ENCODE measurements around the gene UPK1A. TPM values are rescaled to one million over a fixed set of nuclear protein-coding genes. Genes with fewer than 3 reads are reported as not detected.

Gene UPK1A
- total RNA-seq, 2 experiments from 2014 or later: 0.30 TPM; not detected in 1

- DNase-seq: peak; percentile 87
- H3K9me3 Mint-ChIP-seq (ENCODE audit: low read depth): no peaks in the 10 kb centered on the region
- peak; percentile 50 for ATAC-seq
- H3K36me3 Mint-ChIP-seq: peaks cover 25% of the 10 kb centered on the region
- H3K4me1 Mint-ChIP-seq: peaks cover 51% of the 10 kb centered on the region
- peak overlapping the region; percentile 99 for H3K27ac Mint-ChIP-seq
- H3K27me3 Mint-ChIP-seq: no peaks in the 10 kb centered on the region
- CTCF ChIA-PET: interaction anchor here (0.8 to 6.6 kb wide), 7 partner anchors 13 to 220 kb away, joined by 3 to 254 read pairs (median 4); partner anchors contain the start of gene LIN37
- peak overlapping the region; percentile 60 for H3K4me3 Mint-ChIP-seq
Observed at GRCh38 chr19:35710784-35711723, 44.7 kb downstream of the UPK1A start.

DNA sequence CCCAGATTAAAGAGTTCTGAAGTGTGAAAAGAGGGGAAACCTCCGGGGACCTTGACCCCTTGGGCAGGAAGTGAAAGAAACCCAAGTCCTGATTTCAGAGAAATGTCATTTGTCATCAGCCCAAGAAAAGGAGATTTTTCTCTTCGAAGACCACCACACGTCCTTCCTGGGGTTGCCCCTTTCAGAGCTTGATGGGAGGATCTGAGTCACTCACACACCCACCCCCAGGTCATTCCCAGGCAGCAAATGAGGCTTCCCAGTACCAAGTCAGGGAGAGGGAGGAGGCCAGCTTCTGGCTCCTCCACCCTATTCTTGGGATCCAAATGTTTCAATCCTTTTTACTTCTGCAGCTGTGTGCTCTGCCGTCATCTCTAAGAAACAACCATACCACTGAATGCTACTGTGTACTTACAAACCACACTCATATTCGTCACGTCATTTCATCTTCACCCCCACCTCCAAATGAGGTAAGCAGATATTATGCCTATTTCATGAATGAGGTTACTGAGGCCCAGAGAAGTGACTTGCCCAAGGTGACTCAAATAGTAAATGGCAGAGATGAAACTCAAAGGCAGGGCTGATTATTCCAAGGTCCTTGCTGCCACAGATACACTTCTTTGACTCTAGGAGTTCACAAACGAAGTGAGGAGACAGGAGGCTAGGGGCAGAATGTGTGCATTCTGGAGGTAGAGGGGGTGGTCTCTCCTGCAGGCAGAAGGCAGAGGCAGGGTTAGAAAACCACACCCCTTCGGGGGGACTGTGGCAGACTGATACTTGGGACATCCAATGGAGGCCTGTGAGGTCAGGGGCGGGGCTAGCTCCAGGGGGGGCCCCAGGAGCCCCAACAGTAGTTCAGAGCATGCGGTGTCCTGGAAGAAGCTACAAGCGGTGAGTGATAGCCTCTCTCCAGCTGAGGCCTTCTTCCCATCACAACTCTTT, 46.5 kb downstream of the UPK1A start:
- DNase-seq: peak; percentile 95
- Mint-ChIP-seq H3K4me3 (peak overlapping the region; percentile 89), H3K27me3 (no peaks in the 10 kb centered on the region), H3K9me3 (ENCODE audit: low read depth) (no peaks in the 10 kb centered on the region), H3K36me3 (peaks cover 32% of the 10 kb centered on the region), H3K4me1 (peaks cover 56% of the 10 kb centered on the region), H3K27ac (peak overlapping the region; percentile 99)
- CTCF ChIA-PET: interaction anchor here (0.9 to 6.6 kb wide), 7 partner anchors 15 to 65 kb away, joined by 3 to 254 read pairs (median 4); partner anchors contain the start of genes COX6B1, LIN37 and PSENEN
- peak; percentile 33 for ATAC-seq

DNA sequence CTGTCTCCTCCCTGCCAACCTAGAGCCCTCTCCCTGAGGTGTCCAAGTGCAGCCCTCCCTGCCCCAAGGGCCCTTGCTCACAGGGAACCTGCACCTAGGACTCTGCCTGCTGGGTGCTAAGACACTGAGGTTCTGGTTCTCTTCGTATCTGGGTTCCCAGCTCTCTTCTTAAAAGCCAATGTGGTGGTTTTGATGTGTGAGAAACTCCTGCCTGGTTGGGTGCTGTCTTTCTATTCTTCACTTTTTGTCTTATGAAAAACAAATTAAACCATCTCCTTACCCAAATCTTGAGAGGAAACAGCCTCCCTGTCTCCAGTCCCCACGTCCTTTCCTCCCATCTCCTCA, 47.2 kb downstream of the UPK1A start:
- DNase-seq (no peak), ATAC-seq (no peak)
- H3K9me3 Mint-ChIP-seq (ENCODE audit: low read depth): no peaks in the 10 kb centered on the region
- peak overlapping the region; percentile 99 for H3K27ac Mint-ChIP-seq
- H3K36me3 Mint-ChIP-seq: peaks cover 32% of the 10 kb centered on the region
- no peaks in the 10 kb centered on the region for H3K27me3 Mint-ChIP-seq
- H3K4me3 Mint-ChIP-seq: peak overlapping the region; percentile 89
- peaks cover 52% of the 10 kb centered on the region for H3K4me1 Mint-ChIP-seq
- CTCF ChIA-PET: interaction anchor here (0.9 to 6.6 kb wide), 5 partner anchors 16 to 65 kb away, joined by 4 to 254 read pairs (median 5); partner anchors contain the start of genes COX6B1, LIN37 and PSENEN

DNA sequence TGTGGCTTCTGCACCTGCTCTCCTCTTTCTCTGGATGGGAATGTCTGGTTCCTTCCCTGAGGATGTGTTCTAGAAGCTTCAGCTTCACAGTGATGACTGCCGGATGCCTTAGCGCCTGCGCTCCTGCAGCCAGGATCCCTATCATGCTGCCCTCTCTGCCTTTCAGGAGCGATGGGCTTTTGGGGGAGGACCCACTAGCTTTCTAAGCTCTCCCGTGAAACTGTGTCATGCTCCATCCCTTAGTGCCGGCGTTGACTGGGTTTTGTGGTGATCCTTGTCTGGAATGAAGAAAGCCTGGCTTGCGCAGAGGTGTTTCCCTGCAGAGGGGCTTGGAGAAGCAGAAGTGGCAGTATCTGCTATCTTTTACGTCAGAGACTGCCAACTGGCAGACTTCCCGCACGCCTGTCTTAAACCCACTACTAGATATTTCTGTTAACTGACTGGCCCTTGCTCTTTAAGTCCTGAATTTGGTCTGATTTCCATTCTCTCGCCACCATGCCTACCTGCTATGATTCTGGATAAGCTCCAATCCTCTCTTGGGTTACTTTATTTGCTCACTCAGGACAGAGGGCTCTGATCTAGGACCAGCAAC, 47.7 kb downstream of the UPK1A start:
- peaks cover 32% of the 10 kb centered on the region for H3K36me3 Mint-ChIP-seq
- peaks cover 51% of the 10 kb centered on the region for H3K4me1 Mint-ChIP-seq
- H3K27ac Mint-ChIP-seq: peak overlapping the region; percentile 99
- no peaks in the 10 kb centered on the region for H3K27me3 Mint-ChIP-seq
- CTCF ChIA-PET: interaction anchor here (0.9 to 6.6 kb wide), 8 partner anchors 9 to 106 kb away, joined by 3 to 254 read pairs (median 4); partner anchors contain the start of genes COX6B1, LIN37 and PSENEN
- peak overlapping the region; percentile 89 for H3K4me3 Mint-ChIP-seq
- H3K9me3 Mint-ChIP-seq (ENCODE audit: low read depth): no peaks in the 10 kb centered on the region
- DNase-seq (no peak), ATAC-seq (no peak)

DNA sequence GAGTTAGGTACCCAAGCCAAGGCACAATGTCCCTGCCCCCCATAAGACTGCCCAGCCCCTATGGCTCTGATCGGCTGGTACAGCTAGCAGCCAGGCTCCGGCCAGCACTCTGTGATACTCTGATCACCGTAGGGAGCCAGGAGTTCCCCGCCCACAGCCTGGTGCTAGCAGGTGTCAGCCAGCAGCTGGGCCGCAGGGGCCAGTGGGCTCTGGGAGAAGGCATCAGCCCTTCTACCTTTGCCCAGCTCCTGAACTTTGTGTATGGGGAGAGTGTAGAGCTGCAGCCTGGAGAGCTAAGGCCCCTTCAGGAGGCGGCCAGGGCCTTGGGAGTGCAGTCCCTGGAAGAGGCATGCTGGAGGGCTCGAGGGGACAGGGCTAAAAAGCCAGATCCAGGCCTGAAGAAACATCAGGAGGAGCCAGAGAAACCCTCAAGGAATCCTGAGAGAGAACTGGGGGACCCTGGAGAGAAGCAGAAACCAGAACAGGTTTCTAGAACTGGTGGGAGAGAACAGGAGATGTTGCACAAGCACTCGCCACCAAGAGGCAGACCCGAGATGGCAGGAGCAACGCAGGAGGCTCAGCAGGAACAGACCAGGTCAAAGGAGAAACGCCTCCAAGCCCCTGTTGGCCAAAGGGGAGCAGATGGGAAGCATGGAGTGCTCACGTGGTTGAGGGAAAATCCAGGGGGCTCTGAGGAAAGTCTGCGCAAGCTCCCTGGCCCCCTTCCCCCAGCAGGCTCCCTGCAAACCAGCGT, 48.5 kb downstream of the UPK1A start:
- ATAC-seq (no peak), DNase-seq (peak; percentile 75)
- Mint-ChIP-seq H3K4me3 (peak overlapping the region; percentile 89), H3K27ac (peak overlapping the region; percentile 99), H3K27me3 (no peaks in the 10 kb centered on the region), H3K4me1 (peaks cover 54% of the 10 kb centered on the region), H3K9me3 (ENCODE audit: low read depth) (no peaks in the 10 kb centered on the region), H3K36me3 (peaks cover 36% of the 10 kb centered on the region)
- CTCF ChIA-PET: interaction anchor here (0.9 to 6.6 kb wide), 4 partner anchors 9 to 105 kb away, joined by 3 to 254 read pairs (median 4); partner anchors contain the start of gene LIN37

DNA sequence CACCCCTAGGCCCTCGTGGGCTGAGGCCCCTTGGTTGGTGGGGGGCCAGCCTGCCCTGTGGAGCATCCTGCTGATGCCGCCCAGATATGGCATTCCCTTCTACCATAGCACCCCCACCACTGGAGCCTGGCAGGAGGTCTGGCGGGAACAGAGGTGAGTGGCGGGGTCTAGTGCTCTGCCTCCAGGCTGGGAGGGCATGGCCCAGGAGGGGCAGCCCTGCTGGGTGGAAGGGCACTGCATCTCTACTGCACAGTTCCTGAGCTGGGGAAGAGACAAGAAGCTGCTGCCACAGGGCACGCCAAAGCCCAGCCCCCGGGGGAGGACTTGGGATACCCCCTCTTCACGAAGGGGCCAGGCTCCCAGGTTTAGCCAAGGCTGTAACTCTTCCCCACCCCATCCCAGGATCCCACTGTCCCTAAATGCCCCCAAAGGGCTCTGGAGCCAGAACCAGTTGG, 49.1 kb downstream of the UPK1A start:
- H3K4me1 Mint-ChIP-seq: peaks cover 54% of the 10 kb centered on the region
- H3K27me3 Mint-ChIP-seq: no peaks in the 10 kb centered on the region
- no peaks in the 10 kb centered on the region for H3K9me3 Mint-ChIP-seq (ENCODE audit: low read depth)
- DNase-seq: peak; percentile 53
- H3K36me3 Mint-ChIP-seq: peaks cover 38% of the 10 kb centered on the region
- CTCF ChIA-PET: interaction anchor here (1.0 to 6.6 kb wide), 3 partner anchors 10 to 104 kb away, joined by 3 to 254 read pairs (median 5); no protein-coding TSS in a partner anchor
- peak overlapping the region; percentile 89 for H3K4me3 Mint-ChIP-seq
- peak overlapping the region; percentile 96 for H3K27ac Mint-ChIP-seq
- ATAC-seq: no peak

DNA sequence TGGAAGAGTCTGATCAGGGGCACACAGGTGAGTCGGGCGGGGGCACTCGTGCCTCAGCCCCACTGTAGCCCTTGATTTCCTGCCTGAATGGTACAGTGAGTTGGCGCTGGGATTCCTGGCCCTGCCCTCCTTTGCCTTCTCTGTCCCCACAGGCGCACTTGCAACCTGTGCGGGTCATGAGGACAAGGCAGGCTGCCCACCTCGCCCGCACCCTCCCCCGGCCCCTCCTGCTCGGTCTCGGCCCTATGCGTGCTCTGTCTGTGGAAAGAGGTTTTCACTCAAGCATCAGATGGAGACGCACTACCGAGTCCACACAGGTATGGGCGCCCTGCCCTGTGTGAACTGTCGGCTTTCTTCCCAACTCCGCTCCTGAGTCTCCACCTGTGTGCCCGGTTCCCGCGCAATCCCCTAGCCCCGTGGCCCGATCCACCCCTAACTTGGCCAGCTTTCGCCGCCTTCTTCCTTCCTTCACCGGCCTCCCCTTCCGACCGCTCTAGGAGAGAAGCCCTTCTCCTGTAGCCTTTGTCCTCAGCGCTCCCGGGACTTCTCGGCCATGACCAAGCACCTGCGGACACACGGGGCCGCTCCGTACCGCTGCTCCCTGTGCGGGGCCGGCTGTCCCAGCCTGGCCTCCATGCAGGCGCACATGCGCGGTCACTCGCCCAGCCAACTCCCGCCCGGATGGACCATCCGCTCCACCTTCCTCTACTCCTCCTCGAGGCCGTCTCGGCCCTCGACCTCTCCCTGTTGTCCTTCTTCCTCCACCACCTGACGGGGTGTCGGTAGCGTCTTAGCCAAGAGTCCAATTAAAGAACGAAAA, 49.9 kb downstream of the UPK1A start:
- Mint-ChIP-seq H3K27ac (peak overlapping the region; percentile 96), H3K27me3 (no peaks in the 10 kb centered on the region), H3K9me3 (ENCODE audit: low read depth) (no peaks in the 10 kb centered on the region), H3K4me1 (peaks cover 46% of the 10 kb centered on the region), H3K4me3 (peak overlapping the region; percentile 89), H3K36me3 (peaks cover 41% of the 10 kb centered on the region)
- CTCF ChIA-PET: interaction anchor here (6.6 kb wide), 1 partner anchor 18 kb away, joined by 254 read pairs; no protein-coding TSS in a partner anchor
- no peak for ATAC-seq
- peak; percentile 64 for DNase-seq

DNA sequence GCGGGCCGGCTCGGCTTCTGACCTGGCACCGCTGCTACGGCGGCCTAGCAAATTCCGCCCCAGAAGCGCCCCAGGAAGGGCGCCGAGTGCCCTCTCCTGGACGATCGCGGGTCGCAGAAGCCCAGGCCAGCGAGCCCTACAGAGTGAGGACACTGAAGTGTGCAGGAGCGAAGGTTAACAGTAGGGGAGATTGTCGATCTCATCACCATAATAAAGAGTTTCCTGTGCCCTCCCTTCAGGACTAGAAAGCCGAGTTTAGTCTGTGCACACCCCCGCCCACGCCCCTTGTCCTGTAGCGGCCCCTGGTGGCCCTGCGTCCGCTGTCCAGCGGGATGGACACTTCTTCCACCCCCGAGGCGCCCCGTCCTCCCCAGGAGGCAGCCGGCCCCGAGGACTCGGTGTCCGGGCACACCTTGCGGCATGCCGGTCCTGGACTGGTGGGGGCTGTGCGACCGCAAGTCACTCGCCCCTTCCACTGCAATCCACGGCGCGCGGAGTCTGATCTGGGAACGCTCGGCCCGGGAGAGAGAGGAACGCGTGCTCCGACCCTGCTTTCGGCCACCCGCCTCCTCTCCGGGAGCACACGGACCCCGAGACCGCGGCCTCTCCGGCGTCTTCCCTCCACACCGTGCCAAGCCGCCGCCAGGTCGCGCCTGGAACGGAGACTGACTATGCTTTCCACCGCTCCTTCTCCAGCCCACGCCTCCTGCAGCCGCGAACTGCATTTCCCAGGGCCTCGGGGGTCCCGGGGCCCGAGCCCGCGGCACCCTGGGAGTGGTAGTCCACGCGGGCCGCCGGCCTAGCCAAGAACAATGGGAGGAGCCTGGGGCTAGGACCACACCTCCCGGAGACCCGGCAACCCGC, 50.7 kb downstream of the UPK1A start:
- peak; percentile 68 for ATAC-seq
- peak overlapping the region; percentile 96 for H3K27ac Mint-ChIP-seq
- CTCF ChIA-PET: interaction anchor here (2.0 to 6.6 kb wide), 2 partner anchors 19 to 23 kb away, joined by 14 to 254 read pairs; no protein-coding TSS in a partner anchor
- peak overlapping the region; percentile 89 for H3K4me3 Mint-ChIP-seq
- H3K36me3 Mint-ChIP-seq: peaks cover 40% of the 10 kb centered on the region
- DNase-seq: peak; percentile 98
- no peaks in the 10 kb centered on the region for H3K9me3 Mint-ChIP-seq (ENCODE audit: low read depth)
- H3K27me3 Mint-ChIP-seq: no peaks in the 10 kb centered on the region
- H3K4me1 Mint-ChIP-seq: peaks cover 39% of the 10 kb centered on the region

- H3K27me3 Mint-ChIP-seq: no peaks in the 10 kb centered on the region
- peak within 1 kb of the TSS; percentile 89 for H3K4me3 Mint-ChIP-seq
- H3K9me3 Mint-ChIP-seq (ENCODE audit: low read depth): no peaks in the 10 kb centered on the region
- peak; percentile 1 for ATAC-seq
- peaks cover 32% of the 10 kb centered on the region for H3K4me1 Mint-ChIP-seq
- DNase-seq: no peak
- CTCF ChIA-PET: interaction anchor here (1.0 to 2.1 kb wide), 6 partner anchors 9 to 102 kb away, joined by 3 to 14 read pairs (median 5); partner anchors contain the start of genes HSPB6 and IGFLR1
- peak within 1 kb of the TSS; percentile 96 for H3K27ac Mint-ChIP-seq
- peaks cover 46% of the 10 kb centered on the region for H3K36me3 Mint-ChIP-seq
Observed at GRCh38 chr19:35717665-35718344, 51.5 kb downstream of the UPK1A start, which contains the start of gene KMT2B. KMT2B (plus strand) TSS chr19:35718003; CDS start chr19:35718019, 16 bp downstream.

All from activated CD8-positive, alpha-beta memory T cell treated with anti-CD3 and anti-CD28 coated beads, Interleukin-2, amount 10 ng/mL, durations not matched to agents 7 days and 5 days (primary cell).